MM.1S (cell line): ENCODE data around the gene CTNNBL1.

Experiments used
- DNase-seq: peaks from one replicate; pipeline ENCODE4 v3.0.0-alpha.2; 2015
- H2AFZ ChIP-seq: fragments of 300-600 bp; sonication (generic); 2 replicates; pipeline ENCODE4 v1.6.0; 2016; ENCODE audit warnings: antibody characterized with exemption, low read length
- H3F3A ChIP-seq: fragments of 300-600 bp; sonication (generic); 2 replicates; pipeline ENCODE4 v1.6.1; 2016; ENCODE audit warnings: mild to moderate bottlenecking, antibody characterized with exemption, low read length, moderate library complexity, mixed read lengths; ENCODE audit not compliant: insufficient read depth
- H3K27ac ChIP-seq: fragments of 300-600 bp; sonication (generic); 2 replicates; pipeline ENCODE4 v1.5.1; 2016; ENCODE audit warnings: mild to moderate bottlenecking, low read length
- H3K27me3 ChIP-seq: fragments of 300-600 bp; sonication (generic); replicated peaks from 2 replicates; pipeline ENCODE4 v1.6.0; 2016; ENCODE audit warnings: low read length; ENCODE audit not compliant: insufficient read depth
- H3K36me3 ChIP-seq: fragments of 300-600 bp; sonication (generic); replicated peaks from 2 replicates; pipeline ENCODE4 v1.6.1; 2016; ENCODE audit warnings: mild to moderate bottlenecking, low read length, mixed read lengths; ENCODE audit not compliant: insufficient read depth
- H3K4me1 ChIP-seq: fragments of 300-600 bp; sonication (generic); 2 replicates; pipeline ENCODE4 v1.6.1; 2016; ENCODE audit warnings: low read length, mixed read lengths
- H3K4me2 ChIP-seq: fragments of 300-600 bp; sonication (generic); 2 replicates; pipeline ENCODE4 v1.6.0; 2016; ENCODE audit warnings: low read depth, low read length
- H3K4me3 ChIP-seq: fragments of 300-600 bp; sonication (generic); 2 replicates; pipeline ENCODE4 v1.5.1; 2016; ENCODE audit warnings: low read length, mixed read lengths
- H3K79me2 ChIP-seq: fragments of 300-600 bp; sonication (generic); 2 replicates; pipeline ENCODE4 v1.6.1; 2016; ENCODE audit warnings: mixed run types, low read length, mixed read lengths
- H3K9ac ChIP-seq: fragments of 300-600 bp; sonication (generic); 2 replicates; pipeline ENCODE4 v1.6.1; 2016; ENCODE audit warnings: low read length, mixed read lengths
- H3K9me2 ChIP-seq: fragments of 300-600 bp; sonication (generic); replicated peaks from 2 replicates; pipeline ENCODE4 v1.6.1; 2016; ENCODE audit warnings: mild to moderate bottlenecking, low read length, mixed read lengths; ENCODE audit not compliant: insufficient read depth
- H3K9me3 ChIP-seq: fragments of 300-600 bp; sonication (generic); replicated peaks from 2 replicates; pipeline ENCODE4 v1.6.1; 2016; ENCODE audit warnings: mild to moderate bottlenecking, low read length, mixed read lengths; ENCODE audit not compliant: insufficient read depth
- H4K20me1 ChIP-seq: fragments of 300-600 bp; sonication (generic); 2 replicates; pipeline ENCODE4 v1.6.1; 2016; ENCODE audit warnings: mild to moderate bottlenecking, low read length, moderate library complexity, mixed read lengths; ENCODE audit not compliant: insufficient read depth
- CTCF ChIP-seq: fragments of 300-600 bp; sonication (generic); IDR thresholded peaks from 2 replicates; pipeline ENCODE4 v1.5.1; 2016; ENCODE audit warnings: antibody characterized with exemption, low read length, mixed read lengths
- EZH2 ChIP-seq: fragments of 300-600 bp; sonication (generic); optimal IDR thresholded peaks from 2 replicates; pipeline ENCODE3; 2017; ENCODE audit warnings: low read depth, mild to moderate bottlenecking, antibody characterized with exemption, low read length, mixed read lengths
- EZH2phosphoT487 ChIP-seq: fragments of 300-600 bp; sonication (generic); IDR thresholded peaks from 2 replicates; pipeline ENCODE4 v1.6.1; 2018; ENCODE audit warnings: antibody characterized with exemption, low read length

The CTNNBL1 gene

DNA sequence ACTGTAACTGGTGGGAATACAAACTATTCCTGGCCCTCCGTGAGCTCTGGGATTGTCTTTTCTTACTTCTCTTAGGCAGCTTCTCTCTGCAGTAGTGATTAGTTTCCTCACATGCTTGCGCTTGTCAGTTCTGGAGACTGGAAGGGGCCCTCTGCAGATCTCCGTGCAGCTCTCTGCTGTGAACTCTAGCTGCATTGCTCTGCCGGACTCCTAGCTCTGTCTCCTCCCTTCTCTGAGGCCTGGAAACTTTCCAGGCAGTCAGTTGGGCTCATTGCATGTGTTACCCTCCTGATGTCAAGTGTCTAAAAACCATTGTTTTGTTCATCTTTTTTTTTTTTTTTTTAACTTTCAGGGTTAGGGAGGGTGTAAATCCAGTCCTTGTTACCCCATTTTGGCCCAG lies 102.3 kb downstream of the CTNNBL1 start:
- no peak for TF ChIP-seq EZH2
- no peak for TF ChIP-seq EZH2phosphoT487
- no peak for TF ChIP-seq CTCF
- no peak for DNase-seq
- no peak overlapping the region for H3K27ac ChIP-seq
- no peaks in the 10 kb centered on the region for H3K9me2 ChIP-seq
- H3K27me3 ChIP-seq = no peaks in the 10 kb centered on the region
- H3K4me1 ChIP-seq = no peaks in the 10 kb centered on the region
- no peak overlapping the region for H3K4me3 ChIP-seq
- H2AFZ ChIP-seq = no peak overlapping the region
- H3K36me3 ChIP-seq = no peaks in the 10 kb centered on the region
- no peak overlapping the region for H3K4me2 ChIP-seq
- no peaks in the 10 kb centered on the region for H4K20me1 ChIP-seq
- H3F3A ChIP-seq = no peaks in the 10 kb centered on the region
- H3K79me2 ChIP-seq = no peaks in the 10 kb centered on the region
- H3K9ac ChIP-seq = no peak overlapping the region
- H3K9me3 ChIP-seq = no peaks in the 10 kb centered on the region

- Histone ChIP-seq H3K27me3 (no peaks in the 10 kb centered on the region), H3K4me1 (no peaks in the 10 kb centered on the region), H3K9me2 (no peaks in the 10 kb centered on the region), H3F3A (no peaks in the 10 kb centered on the region), H3K9ac (no peak overlapping the region), H4K20me1 (no peaks in the 10 kb centered on the region), H3K9me3 (no peaks in the 10 kb centered on the region), H3K79me2 (no peaks in the 10 kb centered on the region), H3K4me2 (no peak overlapping the region), H2AFZ (no peak overlapping the region), H3K4me3 (no peak overlapping the region), H3K27ac (no peak overlapping the region), H3K36me3 (no peaks in the 10 kb centered on the region)
- no peak for TF ChIP-seq EZH2phosphoT487
- DNase-seq = no peak
Measured at GRCh38 chr20:37796733-37797132, 102.9 kb downstream of the CTNNBL1 start.

DNA sequence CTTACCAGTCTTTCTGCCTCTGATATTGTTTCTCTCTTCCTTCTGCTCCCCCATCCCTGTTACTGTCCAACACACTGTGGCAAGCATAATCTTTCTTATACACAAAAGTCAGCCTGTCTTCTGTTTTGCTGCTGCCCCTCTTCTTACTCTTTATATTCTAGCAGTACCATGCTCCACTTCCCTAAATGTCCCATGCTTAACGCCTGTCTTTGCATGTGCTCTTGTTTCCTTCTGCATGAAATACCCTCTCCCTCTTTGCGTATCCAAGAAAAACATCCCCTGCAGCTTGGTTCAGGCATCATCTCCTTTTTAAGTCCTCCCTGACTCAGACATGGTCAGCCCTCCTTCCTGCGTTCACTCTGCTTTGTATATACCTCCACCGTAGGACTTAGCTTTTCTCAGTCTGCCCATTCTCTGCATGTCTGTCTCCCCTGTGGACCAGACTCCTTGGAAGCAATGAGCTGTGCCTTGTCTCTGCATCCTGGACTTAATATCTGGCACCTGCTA lies 103.9 kb downstream of the CTNNBL1 start:
- Histone ChIP-seq H3K36me3 (no peaks in the 10 kb centered on the region), H3K9me2 (no peaks in the 10 kb centered on the region), H3K27me3 (no peaks in the 10 kb centered on the region), H3K9me3 (no peaks in the 10 kb centered on the region), H3K9ac (no peak overlapping the region), H2AFZ (no peak overlapping the region), H4K20me1 (no peaks in the 10 kb centered on the region), H3F3A (no peaks in the 10 kb centered on the region), H3K4me2 (no peak overlapping the region), H3K79me2 (no peaks in the 10 kb centered on the region), H3K4me3 (no peak overlapping the region), H3K4me1 (no peaks in the 10 kb centered on the region), H3K27ac (no peak overlapping the region)
- no peak for DNase-seq
- no peak for TF ChIP-seq EZH2phosphoT487
- no peak for TF ChIP-seq EZH2
- TF ChIP-seq CTCF = no peak

- Histone ChIP-seq H3K36me3 (no peaks in the 10 kb centered on the region), H3F3A (no peaks in the 10 kb centered on the region), H3K4me1 (no peaks in the 10 kb centered on the region), H2AFZ (no peak overlapping the region), H3K4me3 (no peak overlapping the region), H3K4me2 (no peak overlapping the region), H3K27me3 (no peaks in the 10 kb centered on the region), H4K20me1 (no peaks in the 10 kb centered on the region), H3K9me2 (no peaks in the 10 kb centered on the region), H3K27ac (no peak overlapping the region), H3K79me2 (no peaks in the 10 kb centered on the region), H3K9me3 (no peaks in the 10 kb centered on the region), H3K9ac (no peak overlapping the region)
- TF ChIP-seq CTCF (no peak), EZH2 (no peak), EZH2phosphoT487 (no peak)
- no peak for DNase-seq
Measured at GRCh38 chr20:37798312-37798711, 104.5 kb downstream of the CTNNBL1 start.
